ENCODE results near the gene DUOX1. TPM values are rescaled to one million over a fixed set of nuclear protein-coding genes. Genes with fewer than 3 reads are reported as not detected.

Gene DUOX1
- total and polyA plus RNA-seq, 4 donors, result 0.02 to 0.94 (median 0.08) TPM; not detected in 1

DNA sequence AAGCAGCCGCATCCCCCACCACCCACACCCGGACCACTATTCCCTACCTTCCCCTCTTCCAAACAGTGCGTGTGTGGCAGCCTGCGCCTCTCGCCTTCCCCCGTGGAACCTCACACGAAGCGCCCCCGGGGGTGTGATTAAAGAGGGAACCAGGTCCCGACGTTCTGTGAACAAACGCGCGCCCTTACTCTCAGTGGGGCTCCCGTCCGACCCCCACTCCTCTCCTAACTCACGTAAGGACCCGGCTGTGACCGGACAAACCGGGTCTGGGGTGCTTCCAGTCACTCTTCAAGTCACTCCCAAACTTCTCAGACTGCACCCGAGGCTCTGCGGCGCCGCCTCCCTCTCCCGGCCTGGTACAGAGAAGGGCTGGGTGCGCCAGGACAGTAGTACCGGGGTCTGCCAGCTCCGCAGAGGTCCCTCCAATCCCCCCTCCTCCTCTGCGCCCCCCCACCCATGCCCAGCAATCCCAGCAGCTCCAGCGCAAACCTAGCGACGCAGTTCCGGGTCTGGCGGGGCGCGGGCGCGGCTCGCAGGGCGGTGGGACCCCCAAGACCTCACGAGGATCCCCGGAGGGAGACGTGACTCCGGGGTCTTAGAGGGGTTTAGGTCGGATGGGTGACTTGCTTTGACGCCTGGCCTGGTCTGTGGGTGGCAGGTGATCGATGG is 689 bp upstream of the DUOX1 start:
- Histone ChIP-seq H3K36me3 (ENCODE audit: control insufficient read depth in 4 of 4, insufficient read depth in 3 of 4, low read depth in 1 of 4, low read length in 3 of 4) (no peaks in the 10 kb centered on the region), H3K27me3 (ENCODE audit: control insufficient read depth in 4 of 4, insufficient read depth in 4 of 4, low read length in 3 of 4) (peaks cover 0 to 10% (median 2%) of the 10 kb centered on the region in 4 donors), H3K4me1 (ENCODE audit: control insufficient read depth in 4 of 4, insufficient read depth in 4 of 4, low read length in 3 of 4) (peaks cover 0 to 3% (median 0%) of the 10 kb centered on the region in 4 donors), H3K4me3 (ENCODE audit: low read depth in 1 of 3, low read length in 3 of 3) (peak overlapping the region in 1 of 3 donors; percentile 4), H3K9ac (ENCODE audit: low read depth in 1 of 2, low read length in 2 of 2) (no peak overlapping the region), H3K9me3 (ENCODE audit: control insufficient read depth in 4 of 4, low read length in 3 of 4) (no peaks in the 10 kb centered on the region), H3K27ac (ENCODE audit: low read depth in 1 of 2, low read length in 2 of 2) (no peak overlapping the region)
- TF ChIP-seq NR2F2 (IDR thresholded peaks at IDR 0.05) (no peak), JUND (IDR thresholded peaks at IDR 0.05) (no peak), EGR1 (IDR thresholded peaks at IDR 0.05; ENCODE audit: low read depth in 2 of 2) (no peak), YY1 (IDR thresholded peaks at IDR 0.05) (no peak), FOXA1 (IDR thresholded peaks at IDR 0.05) (no peak), HNF4G (IDR thresholded peaks at IDR 0.05) (no peak), TAF1 (conservative IDR thresholded peaks at IDR 0.05) (no peak), SP1 (IDR thresholded peaks at IDR 0.05) (no peak), RAD21 (IDR thresholded peaks at IDR 0.05) (no peak), HNF4A (conservative IDR thresholded peaks at IDR 0.05) (no peak), RXRA (IDR thresholded peaks at IDR 0.05) (no peak), FOXA2 (IDR thresholded peaks at IDR 0.05) (no peak)
- TF ChIP-seq, protein P1, sequence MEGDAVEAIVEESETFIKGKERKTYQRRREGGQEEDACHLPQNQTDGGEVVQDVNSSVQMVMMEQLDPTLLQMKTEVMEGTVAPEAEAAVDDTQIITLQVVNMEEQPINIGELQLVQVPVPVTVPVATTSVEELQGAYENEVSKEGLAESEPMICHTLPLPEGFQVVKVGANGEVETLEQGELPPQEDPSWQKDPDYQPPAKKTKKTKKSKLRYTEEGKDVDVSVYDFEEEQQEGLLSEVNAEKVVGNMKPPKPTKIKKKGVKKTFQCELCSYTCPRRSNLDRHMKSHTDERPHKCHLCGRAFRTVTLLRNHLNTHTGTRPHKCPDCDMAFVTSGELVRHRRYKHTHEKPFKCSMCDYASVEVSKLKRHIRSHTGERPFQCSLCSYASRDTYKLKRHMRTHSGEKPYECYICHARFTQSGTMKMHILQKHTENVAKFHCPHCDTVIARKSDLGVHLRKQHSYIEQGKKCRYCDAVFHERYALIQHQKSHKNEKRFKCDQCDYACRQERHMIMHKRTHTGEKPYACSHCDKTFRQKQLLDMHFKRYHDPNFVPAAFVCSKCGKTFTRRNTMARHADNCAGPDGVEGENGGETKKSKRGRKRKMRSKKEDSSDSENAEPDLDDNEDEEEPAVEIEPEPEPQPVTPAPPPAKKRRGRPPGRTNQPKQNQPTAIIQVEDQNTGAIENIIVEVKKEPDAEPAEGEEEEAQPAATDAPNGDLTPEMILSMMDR (IDR thresholded peaks at IDR 0.05; ENCODE audit: low read depth, low read length, missing input control), result no peak
- TF ChIP-seq, protein P2, sequence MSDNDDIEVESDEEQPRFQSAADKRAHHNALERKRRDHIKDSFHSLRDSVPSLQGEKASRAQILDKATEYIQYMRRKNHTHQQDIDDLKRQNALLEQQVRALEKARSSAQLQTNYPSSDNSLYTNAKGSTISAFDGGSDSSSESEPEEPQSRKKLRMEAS (IDR thresholded peaks at IDR 0.05), result no peak
- TF ChIP-seq, protein P3, sequence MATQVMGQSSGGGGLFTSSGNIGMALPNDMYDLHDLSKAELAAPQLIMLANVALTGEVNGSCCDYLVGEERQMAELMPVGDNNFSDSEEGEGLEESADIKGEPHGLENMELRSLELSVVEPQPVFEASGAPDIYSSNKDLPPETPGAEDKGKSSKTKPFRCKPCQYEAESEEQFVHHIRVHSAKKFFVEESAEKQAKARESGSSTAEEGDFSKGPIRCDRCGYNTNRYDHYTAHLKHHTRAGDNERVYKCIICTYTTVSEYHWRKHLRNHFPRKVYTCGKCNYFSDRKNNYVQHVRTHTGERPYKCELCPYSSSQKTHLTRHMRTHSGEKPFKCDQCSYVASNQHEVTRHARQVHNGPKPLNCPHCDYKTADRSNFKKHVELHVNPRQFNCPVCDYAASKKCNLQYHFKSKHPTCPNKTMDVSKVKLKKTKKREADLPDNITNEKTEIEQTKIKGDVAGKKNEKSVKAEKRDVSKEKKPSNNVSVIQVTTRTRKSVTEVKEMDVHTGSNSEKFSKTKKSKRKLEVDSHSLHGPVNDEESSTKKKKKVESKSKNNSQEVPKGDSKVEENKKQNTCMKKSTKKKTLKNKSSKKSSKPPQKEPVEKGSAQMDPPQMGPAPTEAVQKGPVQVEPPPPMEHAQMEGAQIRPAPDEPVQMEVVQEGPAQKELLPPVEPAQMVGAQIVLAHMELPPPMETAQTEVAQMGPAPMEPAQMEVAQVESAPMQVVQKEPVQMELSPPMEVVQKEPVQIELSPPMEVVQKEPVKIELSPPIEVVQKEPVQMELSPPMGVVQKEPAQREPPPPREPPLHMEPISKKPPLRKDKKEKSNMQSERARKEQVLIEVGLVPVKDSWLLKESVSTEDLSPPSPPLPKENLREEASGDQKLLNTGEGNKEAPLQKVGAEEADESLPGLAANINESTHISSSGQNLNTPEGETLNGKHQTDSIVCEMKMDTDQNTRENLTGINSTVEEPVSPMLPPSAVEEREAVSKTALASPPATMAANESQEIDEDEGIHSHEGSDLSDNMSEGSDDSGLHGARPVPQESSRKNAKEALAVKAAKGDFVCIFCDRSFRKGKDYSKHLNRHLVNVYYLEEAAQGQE (IDR thresholded peaks at IDR 0.05), result no peak
- TF ChIP-seq, protein P4, sequence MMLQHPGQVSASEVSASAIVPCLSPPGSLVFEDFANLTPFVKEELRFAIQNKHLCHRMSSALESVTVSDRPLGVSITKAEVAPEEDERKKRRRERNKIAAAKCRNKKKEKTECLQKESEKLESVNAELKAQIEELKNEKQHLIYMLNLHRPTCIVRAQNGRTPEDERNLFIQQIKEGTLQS (IDR thresholded peaks at IDR 0.05), result no peak
- WGBS, result 12% methylated on average over 47 of the region's 47 CpGs
- no peak for DNase-seq (ENCODE audit: low spot score)

DNA sequence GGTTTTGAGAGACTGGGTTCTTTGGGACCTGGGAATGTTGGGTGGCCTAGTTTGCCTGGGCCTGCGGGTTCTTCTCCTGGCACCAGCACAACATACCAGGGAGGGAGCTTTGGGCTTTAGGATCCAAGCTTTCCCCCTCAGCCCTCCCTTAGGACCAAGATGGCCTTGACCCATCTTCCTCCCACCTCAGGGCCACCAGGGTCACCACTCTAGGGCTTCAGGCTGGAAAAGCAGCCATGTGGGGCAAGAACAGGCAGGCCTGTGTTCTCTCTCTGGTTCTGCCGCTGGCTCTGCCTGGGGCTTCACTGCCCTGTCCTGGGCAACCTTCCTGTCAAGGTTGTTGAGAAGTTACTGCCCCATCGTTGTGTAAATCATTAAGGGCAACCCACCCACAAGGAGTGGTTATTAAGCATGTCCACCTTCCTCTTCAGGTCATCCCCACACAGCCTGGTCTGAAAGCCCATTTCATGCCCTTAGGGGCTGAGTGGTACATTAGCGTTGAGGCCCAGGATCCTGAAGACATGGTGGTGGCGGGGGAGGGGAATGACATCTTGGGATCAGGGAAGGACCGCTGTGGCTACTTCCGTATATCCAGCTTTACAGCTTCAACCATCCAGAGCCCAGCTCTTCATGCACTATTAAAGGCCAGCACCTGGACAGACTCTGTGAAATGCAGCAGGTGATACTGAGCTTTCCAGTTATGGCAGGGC is 652 bp downstream of the DUOX1 start:
- Histone ChIP-seq H3K4me3 (ENCODE audit: low read depth in 1 of 3, low read length in 3 of 3) (no peak overlapping the region), H3K4me1 (ENCODE audit: control insufficient read depth in 4 of 4, insufficient read depth in 4 of 4, low read length in 3 of 4) (peaks cover 0 to 6% (median 2%) of the 10 kb centered on the region in 4 donors), H3K9ac (ENCODE audit: low read depth in 1 of 2, low read length in 2 of 2) (no peak overlapping the region), H3K27ac (ENCODE audit: low read depth in 1 of 2, low read length in 2 of 2) (no peak overlapping the region), H3K27me3 (ENCODE audit: control insufficient read depth in 4 of 4, insufficient read depth in 4 of 4, low read length in 3 of 4) (peaks cover 0 to 12% (median 3%) of the 10 kb centered on the region in 4 donors), H3K36me3 (ENCODE audit: control insufficient read depth in 4 of 4, insufficient read depth in 3 of 4, low read depth in 1 of 4, low read length in 3 of 4) (no peaks in the 10 kb centered on the region), H3K9me3 (ENCODE audit: control insufficient read depth in 4 of 4, low read length in 3 of 4) (no peaks in the 10 kb centered on the region)
- no peak for DNase-seq (ENCODE audit: low spot score)
- WGBS, result 89% methylated on average over 7 of the region's 7 CpGs
- no peak for TF ChIP-seq SP1 (IDR thresholded peaks at IDR 0.05)
